ENCODE measurements around the gene SLITRK3.
"Not testable (repeated sequence)": the region's sequence is repeated elsewhere in the genome, so short reads cannot be mapped to it uniquely, and the experiment has no call there.

The SLITRK3 gene

DNA sequence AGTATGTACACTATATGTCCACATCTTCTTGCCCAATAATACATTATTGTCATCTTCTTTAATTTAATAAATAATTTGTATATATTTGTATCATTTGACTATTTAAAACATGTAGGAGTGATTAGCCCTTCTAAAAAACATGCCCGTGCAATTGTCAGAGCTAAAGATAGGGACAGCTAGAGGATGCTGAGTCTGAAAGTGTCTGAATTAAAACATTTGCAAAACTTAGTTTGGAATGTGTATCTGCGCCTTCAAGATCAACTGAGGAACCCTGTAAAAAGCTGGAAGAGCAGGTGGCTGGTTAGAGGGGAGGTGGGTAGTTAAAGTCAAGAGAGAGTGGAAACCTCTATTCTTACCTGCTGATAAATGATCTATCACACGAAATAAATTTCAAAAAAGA is 4.7 kb downstream of the SLITRK3 start:
- DNase-seq (ENCODE audit: low read depth, low spot score): no peak

DNA sequence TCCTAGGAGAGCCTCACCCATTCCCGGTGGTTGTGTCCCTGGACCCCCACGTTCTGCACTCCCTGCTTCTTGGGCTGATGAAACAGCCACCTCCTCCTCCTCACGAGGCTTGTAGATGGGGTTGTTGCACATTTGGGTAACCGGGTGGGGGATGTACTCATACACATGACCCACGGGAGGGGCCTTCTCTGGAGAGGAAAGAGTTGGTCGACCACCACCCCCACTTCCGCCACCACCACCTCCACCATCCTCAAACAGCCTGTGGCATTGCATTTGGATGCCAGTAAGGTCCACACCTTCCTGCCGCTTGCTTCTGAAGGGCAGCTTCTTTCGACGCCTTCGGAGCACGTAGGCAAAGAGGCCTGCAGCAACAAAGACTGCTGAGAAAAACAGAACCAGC is 7.7 kb downstream of the SLITRK3 start:
- no peak for DNase-seq (ENCODE audit: low read depth, low spot score)

DNA sequence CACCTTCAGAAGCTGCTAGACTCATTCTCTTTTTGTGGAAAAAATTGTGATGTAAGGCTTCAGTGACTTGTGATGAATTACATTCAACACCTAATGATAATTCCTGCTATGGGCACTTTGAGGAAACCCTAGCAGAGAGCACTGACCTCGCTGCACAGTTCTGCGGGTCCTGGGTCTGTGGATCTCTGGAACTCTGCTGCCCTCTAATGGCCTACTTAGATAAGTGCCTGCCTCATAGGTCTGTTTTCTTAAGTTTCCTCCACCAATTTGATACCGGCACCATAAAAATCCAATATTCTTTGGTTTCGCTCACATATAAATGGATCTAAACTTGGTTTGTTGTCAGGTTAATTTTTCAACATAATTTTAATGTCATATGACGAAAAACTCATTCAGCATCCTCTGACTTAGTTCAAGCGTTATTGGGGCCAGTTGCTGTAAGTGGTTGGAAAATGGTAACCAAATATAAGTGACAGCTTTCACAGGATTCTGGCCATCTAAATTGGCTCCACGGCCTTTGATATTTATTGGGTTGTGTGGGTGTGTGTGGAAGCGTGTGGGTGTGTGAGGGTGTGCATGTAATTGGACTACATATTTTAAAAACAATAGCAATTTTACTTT is 10.4 kb downstream of the SLITRK3 start:
- peak; percentile 74 for DNase-seq (ENCODE audit: low read depth, low spot score)

DNA sequence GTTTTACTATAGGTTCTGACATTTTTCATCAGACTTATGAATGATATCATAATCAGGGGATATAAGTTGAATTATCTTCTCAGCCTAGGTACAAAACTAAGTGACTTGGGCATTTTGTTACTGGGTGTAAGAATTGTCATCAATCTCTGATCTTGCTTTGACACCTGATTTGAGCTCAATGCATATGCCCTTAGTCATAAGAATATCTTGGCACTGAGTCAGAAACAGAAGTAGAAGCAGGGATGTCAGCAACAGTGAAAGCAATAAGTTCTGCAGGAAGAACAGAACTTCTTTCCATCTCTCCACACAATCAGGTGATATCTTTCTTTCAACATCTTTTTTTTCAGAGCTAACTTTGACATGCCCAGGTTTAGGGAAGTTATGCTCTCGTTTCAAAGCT is 14.6 kb downstream of the SLITRK3 start:
- DNase-seq (ENCODE audit: low read depth, low spot score): no peak

- DNase-seq (ENCODE audit: low read depth, low spot score): no peak
These were observed 25.9 kb downstream of the SLITRK3 start for GRCh38 chr3:165170236-165170635.

- DNase-seq (ENCODE audit: low read depth, low spot score): no peak
These were observed 26.8 kb downstream of the SLITRK3 start for GRCh38 chr3:165169368-165169767.

GRCh38 chr3:165162883-165163282 is 33.3 kb downstream of the SLITRK3 start:
- no peak for DNase-seq (ENCODE audit: low read depth, low spot score)

GRCh38 chr3:165159760-165160421 is 36.3 kb downstream of the SLITRK3 start:
- DNase-seq (ENCODE audit: low read depth, low spot score): peak; percentile 7

- DNase-seq (ENCODE audit: low read depth, low spot score): no peak
These were observed 38.2 kb downstream of the SLITRK3 start for GRCh38 chr3:165158011-165158410.

- no peak for DNase-seq (ENCODE audit: low read depth, low spot score)
These were observed 39.3 kb downstream of the SLITRK3 start for GRCh38 chr3:165156757-165157420.

- no peak for DNase-seq (ENCODE audit: low read depth, low spot score)
These were observed 47.2 kb downstream of the SLITRK3 start for GRCh38 chr3:165148876-165149441.

DNA sequence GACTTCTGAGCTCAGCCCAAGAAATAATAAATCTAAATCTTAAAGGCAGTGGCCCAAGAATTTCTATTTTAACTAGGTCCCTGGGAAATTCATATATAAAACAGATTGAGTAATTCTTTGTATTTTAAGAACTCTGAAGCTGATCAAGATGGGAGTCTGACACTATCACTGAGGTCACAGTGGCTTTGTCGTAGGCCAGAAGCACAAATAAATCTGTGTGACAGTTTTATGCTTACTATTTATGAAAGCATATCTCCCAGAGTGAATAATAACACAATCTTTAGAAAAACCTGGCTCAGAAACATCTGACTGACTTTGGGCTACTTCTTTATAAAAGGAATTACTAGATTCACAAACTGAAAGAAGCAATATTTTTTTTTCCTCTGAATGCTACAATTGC is 51.9 kb downstream of the SLITRK3 start:
- no peak for DNase-seq (ENCODE audit: low read depth, low spot score)

DNA sequence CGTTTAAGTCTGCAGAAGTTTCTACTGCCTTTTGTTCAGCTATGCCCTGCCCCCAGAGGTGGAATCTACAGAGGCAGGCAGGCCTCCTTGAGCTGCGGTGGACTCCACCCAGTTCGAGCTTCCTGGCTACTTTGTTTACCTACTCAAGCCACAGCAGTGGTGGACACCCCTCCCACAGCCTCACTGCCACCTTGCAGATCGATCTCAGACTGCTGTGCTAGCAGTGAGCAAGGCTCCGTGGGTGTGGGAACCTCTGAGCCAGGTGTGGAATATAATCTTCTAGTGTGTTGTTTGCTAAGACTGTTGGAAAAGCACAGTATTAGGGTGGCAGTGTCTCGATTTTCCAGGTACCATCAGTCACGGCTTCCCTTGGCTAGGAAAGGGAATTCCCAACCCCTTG is 56.3 kb downstream of the SLITRK3 start:
- DNase-seq (ENCODE audit: low read depth, low spot score): not testable (repeated sequence)
